ENCODE measurements around the gene RBM26. TPM values are rescaled to one million over a fixed set of nuclear protein-coding genes. Genes with fewer than 3 reads are reported as not detected.

RBM26 gene
- polyA plus RNA-seq, 5 donors = 81.0 to 131 (median 111) TPM

- no peak for DNase-seq
Observed at GRCh38 chr13:79336966-79337365, 69.1 kb downstream of the RBM26 start.

- DNase-seq = no peak
Observed at GRCh38 chr13:79328510-79328909, 77.5 kb downstream of the RBM26 start.

GRCh38 chr13:79320433-79320832, 85.6 kb downstream of the RBM26 start:
- no peak for DNase-seq

GRCh38 chr13:79318664-79319063, 87.4 kb downstream of the RBM26 start:
- DNase-seq = no peak

- no peak for DNase-seq
Observed at GRCh38 chr13:79317856-79318255, 88.2 kb downstream of the RBM26 start.

GRCh38 chr13:79314652-79315051, 91.4 kb downstream of the RBM26 start:
- no peak for DNase-seq

- DNase-seq = no peak
Observed at GRCh38 chr13:79312340-79312855, 93.7 kb downstream of the RBM26 start.

- DNase-seq = peak in 1 of 2 donors; percentile 42
Observed at GRCh38 chr13:79311386-79311785, 94.7 kb downstream of the RBM26 start.

- DNase-seq = no peak
Observed at GRCh38 chr13:79309690-79310089, 96.4 kb downstream of the RBM26 start.

GRCh38 chr13:79307866-79308298, 98.2 kb downstream of the RBM26 start:
- DNase-seq = no peak

GRCh38 chr13:79307433-79307861, 98.6 kb downstream of the RBM26 start:
- DNase-seq = no peak

- DNase-seq = no peak
Observed at GRCh38 chr13:79306650-79307049, 99.4 kb downstream of the RBM26 start.

- DNase-seq = no peak
Observed at GRCh38 chr13:79297128-79297527, 108.9 kb downstream of the RBM26 start.

- DNase-seq = no peak
Observed at GRCh38 chr13:79295906-79296706, 109.9 kb downstream of the RBM26 start.

GRCh38 chr13:79290595-79291244, 115.3 kb downstream of the RBM26 start:
- DNase-seq = no peak

GRCh38 chr13:79289571-79289970, 116.5 kb downstream of the RBM26 start:
- DNase-seq = no peak

GRCh38 chr13:79287939-79288795, 117.9 kb downstream of the RBM26 start:
- no peak for DNase-seq

- no peak for DNase-seq
Observed at GRCh38 chr13:79285159-79285558, 120.9 kb downstream of the RBM26 start.

GRCh38 chr13:79283742-79284141, 122.3 kb downstream of the RBM26 start:
- DNase-seq = no peak

GRCh38 chr13:79282976-79283375, 123.1 kb downstream of the RBM26 start:
- DNase-seq = no peak

GRCh38 chr13:79282508-79282907, 123.5 kb downstream of the RBM26 start:
- no peak for DNase-seq

- DNase-seq = no peak
Observed at GRCh38 chr13:79281339-79281747, 124.7 kb downstream of the RBM26 start.

All from right lung (tissue), 5 donors.